ENCODE measurements around the gene RPEL1.

RPEL1 gene

GRCh38 chr10:103280506-103280905 is 34.8 kb downstream of the RPEL1 start:
- no peak for DNase-seq

GRCh38 chr10:103281753-103282152 is 36.1 kb downstream of the RPEL1 start:
- no peak for DNase-seq

GRCh38 chr10:103282961-103283360 is 37.3 kb downstream of the RPEL1 start:
- no peak for DNase-seq

GRCh38 chr10:103284170-103284569 is 38.5 kb downstream of the RPEL1 start:
- no peak for DNase-seq

- no peak for DNase-seq
These were observed 42.3 kb downstream of the RPEL1 start for GRCh38 chr10:103287992-103288391.

GRCh38 chr10:103291588-103291987 is 45.9 kb downstream of the RPEL1 start:
- no peak for DNase-seq

GRCh38 chr10:103295374-103296015 is 49.8 kb downstream of the RPEL1 start:
- DNase-seq: no peak

All from activated CD4-positive, alpha-beta T cell treated with anti-CD3 and anti-CD28 coated beads for 1 hour (primary cell).